Liver (tissue), 9 donors: ENCODE results near the gene TMEM131. TPM values are rescaled to one million over a fixed set of nuclear protein-coding genes. Genes with fewer than 3 reads are reported as not detected.

ENCODE experiments used
- DNase-seq: peaks from one replicate; pipeline ENCODE4 v3.0.0-alpha.2; 2017; ENCODE audit warnings: low spot score
- H3K27ac ChIP-seq, 2 donors: one replicate each; pipeline ENCODE4 v1.7.0; 2013; ENCODE audit warnings: inconsistent platforms in 2 of 2, low read length in 2 of 2, control low read depth in 1 of 2, low read depth in 1 of 2, mild to moderate bottlenecking in 1 of 2
- H3K27me3 ChIP-seq, 4 donors: one replicate each; pipeline versions ENCODE4 v1.6.1 to v1.7.0; 2013; ENCODE audit warnings: low read length in 3 of 4, inconsistent platforms in 1 of 4, mild to moderate bottlenecking in 1 of 4, moderate library complexity in 1 of 4; ENCODE audit not compliant: control insufficient read depth in 4 of 4, insufficient read depth in 4 of 4
- H3K36me3 ChIP-seq, 4 donors: one replicate each; pipeline versions ENCODE4 v1.6.1 to v1.7.0; 2013; ENCODE audit warnings: low read length in 3 of 4, mild to moderate bottlenecking in 3 of 4, low read depth in 1 of 4, moderate library complexity in 1 of 4; ENCODE audit not compliant: control insufficient read depth in 4 of 4, insufficient read depth in 3 of 4
- H3K4me1 ChIP-seq, 4 donors: one replicate each; pipeline versions ENCODE4 v1.6.1 to v1.7.0; 2013; ENCODE audit warnings: low read length in 3 of 4, mild to moderate bottlenecking in 3 of 4, moderate library complexity in 1 of 4; ENCODE audit not compliant: control insufficient read depth in 4 of 4, insufficient read depth in 4 of 4
- H3K4me3 ChIP-seq, 3 donors: one replicate each; pipeline versions ENCODE4 v1.6.1 to v1.7.0; 2013; ENCODE audit warnings: low read length in 3 of 3, control low read depth in 1 of 3, low read depth in 1 of 3, mild to moderate bottlenecking in 1 of 3
- H3K9ac ChIP-seq, 2 donors: one replicate each; pipeline ENCODE4 v1.7.0; 2013; ENCODE audit warnings: low read length in 2 of 2, mild to moderate bottlenecking in 2 of 2, moderate library complexity in 2 of 2, control low read depth in 1 of 2, low read depth in 1 of 2
- H3K9me3 ChIP-seq, 4 donors: one replicate each; pipeline versions ENCODE4 v1.6.1 to v1.7.0; 2013; ENCODE audit warnings: low read length in 3 of 4; ENCODE audit not compliant: control insufficient read depth in 4 of 4
- ATF3 ChIP-seq: IDR thresholded peaks from 2 replicates; pipeline ENCODE4 v1.6.1; 2016; ENCODE audit warnings: antibody characterized with exemption
- FOXA2 ChIP-seq: IDR thresholded peaks from 2 replicates; pipeline ENCODE4 v1.6.1; 2016; ENCODE audit warnings: antibody characterized with exemption
- HNF4A ChIP-seq, 2 donors: conservative IDR thresholded peaks; 2 replicates each; pipeline ENCODE4 v1.6.1; 2016; ENCODE audit warnings: antibody characterized with exemption in 2 of 2, mild to moderate bottlenecking in 2 of 2
- JUND ChIP-seq, 2 donors: IDR thresholded peaks; 2 replicates each; pipeline ENCODE4 v1.6.1; 2016; ENCODE audit warnings: antibody characterized with exemption in 2 of 2
- MAX ChIP-seq: IDR thresholded peaks from 2 replicates; pipeline ENCODE4 v1.6.1; 2016; ENCODE audit warnings: antibody characterized with exemption
- NR2F2 ChIP-seq: IDR thresholded peaks from 2 replicates; pipeline ENCODE4 v1.6.1; 2016; ENCODE audit warnings: antibody characterized with exemption
- RAD21 ChIP-seq, 2 donors: IDR thresholded peaks; 2 replicates each; pipeline ENCODE4 v1.6.1; 2016; ENCODE audit warnings: antibody characterized with exemption in 2 of 2, mild to moderate bottlenecking in 2 of 2
- RXRA ChIP-seq, 2 donors: IDR thresholded peaks; 2 replicates each; pipeline ENCODE4 v1.6.1; 2017 to 2018; ENCODE audit warnings: antibody characterized with exemption in 2 of 2, mild to moderate bottlenecking in 1 of 2
- TAF1 ChIP-seq: conservative IDR thresholded peaks from 2 replicates; pipeline ENCODE4 v1.6.1; 2016; ENCODE audit warnings: antibody characterized with exemption, mild to moderate bottlenecking
- YY1 ChIP-seq: IDR thresholded peaks from 2 replicates; pipeline ENCODE4 v1.6.1; 2016; ENCODE audit warnings: antibody characterized with exemption, mild to moderate bottlenecking
- ZBTB33 ChIP-seq: IDR thresholded peaks from 2 replicates; pipeline ENCODE4 v1.6.1; 2016; ENCODE audit warnings: antibody characterized with exemption
- WGBS: extraction: QIAGEN DNeasy Blood & Tissue Kit; methylation state at CpG from one replicate; pipeline ENCODE4 v1.1.7; 2013; 5-methylcytosine and 5-hydroxymethylcytosine counted together
- polyA plus RNA-seq, 2 donors: library from polyadenylated mRNA; stranded (reverse) in 1 of 2; unstranded in 1 of 2; fragments of 200-250 nt in 1 of 2; fragments of >200 nt in 1 of 2; fragmentation: Nextera tagmentation in 1 of 2; extraction: Ambion mirVana in 1 of 2; gene quantifications; one replicate each; pipeline versions ENCODE4 v1.2.1 to v1.2.3, GENCODE V29; 2013 to 2015
- total RNA-seq, 2 donors: library from RNA; depleted of rRNA; stranded (reverse); fragments of >200 nt; gene quantifications; one replicate each; pipeline ENCODE4 v1.2.3, GENCODE V29; 2014
- donor health status: healthy.
- donor health status: healthy.
- donor health status: healthy.
- donor health status: healthy.
- donor health status: healthy.

The TMEM131 gene
- total and polyA plus RNA-seq, 4 donors = 6.1 to 22.8 (median 11.2) TPM

- Histone ChIP-seq H3K36me3 (no peaks in the 10 kb centered on the region), H3K4me1 (peaks cover 8 to 46% (median 23%) of the 10 kb centered on the region in 4 donors), H3K27me3 (no peaks in the 10 kb centered on the region), H3K9me3 (no peaks in the 10 kb centered on the region), H3K9ac (no peak overlapping the region), H3K4me3 (no peak overlapping the region), H3K27ac (no peak overlapping the region)
- TF ChIP-seq TAF1 = no peak
- no peak for TF ChIP-seq ZBTB33
- TF ChIP-seq RXRA (IDR thresholded peaks at IDR 0.05) = peak in 1 of 2 donors; percentile 13
- peak; percentile 8 to 25 for TF ChIP-seq HNF4A (conservative IDR thresholded peaks at IDR 0.05)
- TF ChIP-seq FOXA2 = no peak
- TF ChIP-seq YY1 = peak; percentile 38
- TF ChIP-seq MAX = no peak
- 34% methylated on average over 5 of the region's 5 CpGs for WGBS
- no peak for DNase-seq
Observed at GRCh38 chr2:97970293-97971060, 25.3 kb downstream of the TMEM131 start.

GRCh38 chr2:97969081-97970067, 26.4 kb downstream of the TMEM131 start:
- no peaks in the 10 kb centered on the region for H3K9me3 ChIP-seq
- no peaks in the 10 kb centered on the region for H3K36me3 ChIP-seq
- no peak overlapping the region for H3K4me3 ChIP-seq
- no peak for TF ChIP-seq YY1
- TF ChIP-seq MAX = no peak
- TF ChIP-seq ATF3 = no peak
- no peak for TF ChIP-seq TAF1
- TF ChIP-seq JUND (IDR thresholded peaks at IDR 0.05) = no peak
- TF ChIP-seq RAD21 (IDR thresholded peaks at IDR 0.05) = no peak
- no peak overlapping the region for H3K27ac ChIP-seq
- DNase-seq = no peak
- H3K9ac ChIP-seq = no peak overlapping the region
- peaks cover 8 to 46% (median 25%) of the 10 kb centered on the region in 4 donors for H3K4me1 ChIP-seq
- no peaks in the 10 kb centered on the region for H3K27me3 ChIP-seq
- 62% methylated on average over 4 of the region's 4 CpGs for WGBS

- peaks cover 8 to 46% (median 25%) of the 10 kb centered on the region in 4 donors for H3K4me1 ChIP-seq
Observed at GRCh38 chr2:97967931-97968627, 27.7 kb downstream of the TMEM131 start.

More at GRCh38 chr2:97967931-97968627, 27.7 kb downstream of the TMEM131 start:
- Histone ChIP-seq H3K4me3 (no peak overlapping the region), H3K9me3 (no peaks in the 10 kb centered on the region), H3K27me3 (no peaks in the 10 kb centered on the region), H3K9ac (no peak overlapping the region), H3K36me3 (no peaks in the 10 kb centered on the region), H3K27ac (no peak overlapping the region)
- no peak for DNase-seq
- 77% methylated on average over 7 of the region's 7 CpGs for WGBS
- TF ChIP-seq NR2F2 = no peak
- TF ChIP-seq HNF4A (conservative IDR thresholded peaks at IDR 0.05) = peak in 1 of 2 donors; percentile 27
